GM13977 (cell line): ENCODE data around the gene SLCO1A2.
A peak's percentile ranks its signal among the peaks of the same experiment; 100 is the strongest.

Source experiments
- DNase-seq: peaks from one replicate; pipeline ENCODE4 v3.0.0; 2012; ENCODE audit warnings: low spot score
- in situ Hi-C: fragments of 300-500 bp; cut with MboI; formaldehyde crosslinking; loops from one replicate; pipeline ENCODE4 v1.12.0; 2022; ENCODE audit warnings: low sequenced_read_pairs, low pct_unique_long_range_greater_than_20kb, mixed read lengths, inconsistent platforms; ENCODE audit not compliant: unreplicated experiment
- TF ChIP-seq, protein P1 (sequence below): IDR thresholded peaks from 2 replicates; pipeline ENCODE4 v1.5.1; 2012; ENCODE audit warnings: mild to moderate bottlenecking, control low read depth; ENCODE audit not compliant: insufficient read depth; ENCODE audit errors: extremely low read depth, missing control alignments

Gene SLCO1A2

DNA sequence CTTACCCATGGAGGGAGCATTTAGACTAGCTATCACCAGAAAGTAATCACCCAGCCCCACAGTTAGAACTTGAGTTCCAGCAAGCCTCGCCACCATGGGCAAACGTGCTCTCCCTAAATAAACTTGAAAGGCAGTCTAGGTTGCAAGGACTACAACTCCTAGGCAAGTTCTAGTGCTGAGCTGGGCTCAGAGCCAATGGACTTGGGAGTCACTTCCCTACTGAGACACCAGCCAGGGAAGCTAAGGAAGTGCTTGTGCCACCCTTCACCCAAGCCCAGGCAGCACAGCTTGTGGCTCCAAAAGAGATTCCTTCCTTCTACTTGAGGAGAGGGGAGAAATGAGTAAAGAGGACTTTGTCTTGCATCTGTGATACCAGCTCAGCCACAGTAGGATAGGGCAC, 57.9 kb downstream of the SLCO1A2 start:
- no peak for DNase-seq
- TF ChIP-seq, protein P1, sequence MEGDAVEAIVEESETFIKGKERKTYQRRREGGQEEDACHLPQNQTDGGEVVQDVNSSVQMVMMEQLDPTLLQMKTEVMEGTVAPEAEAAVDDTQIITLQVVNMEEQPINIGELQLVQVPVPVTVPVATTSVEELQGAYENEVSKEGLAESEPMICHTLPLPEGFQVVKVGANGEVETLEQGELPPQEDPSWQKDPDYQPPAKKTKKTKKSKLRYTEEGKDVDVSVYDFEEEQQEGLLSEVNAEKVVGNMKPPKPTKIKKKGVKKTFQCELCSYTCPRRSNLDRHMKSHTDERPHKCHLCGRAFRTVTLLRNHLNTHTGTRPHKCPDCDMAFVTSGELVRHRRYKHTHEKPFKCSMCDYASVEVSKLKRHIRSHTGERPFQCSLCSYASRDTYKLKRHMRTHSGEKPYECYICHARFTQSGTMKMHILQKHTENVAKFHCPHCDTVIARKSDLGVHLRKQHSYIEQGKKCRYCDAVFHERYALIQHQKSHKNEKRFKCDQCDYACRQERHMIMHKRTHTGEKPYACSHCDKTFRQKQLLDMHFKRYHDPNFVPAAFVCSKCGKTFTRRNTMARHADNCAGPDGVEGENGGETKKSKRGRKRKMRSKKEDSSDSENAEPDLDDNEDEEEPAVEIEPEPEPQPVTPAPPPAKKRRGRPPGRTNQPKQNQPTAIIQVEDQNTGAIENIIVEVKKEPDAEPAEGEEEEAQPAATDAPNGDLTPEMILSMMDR: no peak
- in situ Hi-C loops: no loop called here

DNA sequence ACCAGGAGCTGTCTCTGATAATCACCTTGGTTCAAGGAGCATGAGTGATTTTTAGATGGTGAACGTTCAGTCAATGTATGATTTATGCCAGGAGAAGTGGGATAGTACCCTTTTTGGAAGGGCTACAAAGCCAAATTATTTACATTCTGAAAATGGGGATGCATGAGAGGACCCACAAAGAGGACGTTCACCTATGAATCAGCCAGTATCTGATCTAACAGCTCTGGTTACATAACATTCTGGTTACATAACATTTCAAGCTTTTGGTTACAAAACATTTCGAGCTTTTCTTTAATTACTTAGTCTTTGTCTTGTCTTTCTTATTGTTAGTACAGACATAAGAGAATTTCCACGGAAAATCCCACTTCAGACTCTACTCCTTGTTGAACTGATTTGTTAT, 68.8 kb downstream of the SLCO1A2 start:
- TF ChIP-seq, protein P1: no peak
- in situ Hi-C loops: no loop called here
- DNase-seq: no peak

- DNase-seq: no peak
- in situ Hi-C loops: no loop called here
- TF ChIP-seq, protein P1: no peak
Measured at GRCh38 chr12:21264232-21264631, 70.5 kb downstream of the SLCO1A2 start.

GRCh38 chr12:21257172-21257571, 77.5 kb downstream of the SLCO1A2 start:
- TF ChIP-seq, protein P1: no peak
- no peak for DNase-seq
- in situ Hi-C loops: no loop called here

GRCh38 chr12:21252070-21252469, 82.6 kb downstream of the SLCO1A2 start:
- no peak for DNase-seq
- in situ Hi-C loops: no loop called here
- TF ChIP-seq, protein P1: no peak

DNA sequence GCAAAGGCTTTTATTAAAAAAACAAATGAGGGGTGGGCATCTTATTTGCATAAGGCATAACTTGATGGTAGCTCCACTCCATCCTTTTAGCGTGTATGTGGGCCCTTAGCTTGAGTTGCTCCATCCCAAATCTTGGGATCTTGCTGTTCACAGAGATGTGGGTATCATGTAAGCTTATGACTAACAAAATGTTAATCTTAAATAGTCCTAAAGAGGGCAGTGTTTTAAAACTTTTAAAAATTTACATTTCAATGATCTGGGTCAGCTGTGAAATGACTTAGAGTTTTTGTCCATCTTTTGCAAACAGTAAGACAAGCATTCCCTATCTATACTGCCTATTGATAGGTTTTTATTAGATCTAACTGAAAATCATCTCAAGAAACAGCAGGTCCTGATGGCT, 86.0 kb downstream of the SLCO1A2 start:
- in situ Hi-C loops: no loop called here
- TF ChIP-seq, protein P1: no peak
- DNase-seq: peak; percentile 4

DNA sequence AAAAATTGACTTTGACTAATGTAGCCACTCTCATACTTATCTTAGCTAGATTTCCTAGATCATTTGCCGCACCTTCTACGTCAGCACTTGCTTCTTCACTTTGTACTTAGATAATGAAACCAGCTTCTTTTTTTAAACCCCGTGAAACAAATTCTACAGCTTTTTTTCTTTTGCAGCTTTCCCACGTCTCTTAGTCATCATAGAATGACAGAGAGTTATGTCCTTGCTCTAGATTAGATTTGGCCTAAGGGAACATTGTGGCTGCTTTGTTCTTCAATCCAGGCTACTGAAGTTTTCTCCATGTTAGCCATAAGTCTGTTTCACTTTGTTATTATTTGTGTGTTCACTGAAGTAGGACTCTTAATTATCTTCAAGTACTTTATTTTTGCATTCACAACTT, 94.9 kb downstream of the SLCO1A2 start:
- TF ChIP-seq, protein P1: no peak
- no peak for DNase-seq
- in situ Hi-C loops: no loop called here
